Nephron (organoid): ENCODE results near the gene WDR38.

ENCODE experiments used
- H3K27ac Mint-ChIP-seq, 3 experiments: 2 replicates each; pipeline ENCODE4 v1.8.0; 2020; ENCODE audit warnings: mixed read lengths in 3 of 3, mild to moderate bottlenecking in 2 of 3, moderate library complexity in 1 of 3
- H3K27me3 Mint-ChIP-seq: 2 replicates; pipeline ENCODE4 v1.8.0; 2021; ENCODE audit warnings: low read depth, mild to moderate bottlenecking, moderate library complexity, mixed read lengths
- H3K36me3 Mint-ChIP-seq: 2 replicates; pipeline ENCODE4 v1.8.0; 2020; ENCODE audit warnings: low read depth, mixed read lengths
- H3K4me1 Mint-ChIP-seq: 2 replicates; pipeline ENCODE4 v1.8.0; 2020; ENCODE audit warnings: mixed read lengths
- H3K4me3 Mint-ChIP-seq, 3 experiments: 2 replicates each; pipeline ENCODE4 v1.8.0; 2020; ENCODE audit warnings: mild to moderate bottlenecking in 3 of 3, mixed read lengths in 3 of 3, moderate library complexity in 2 of 3
- H3K9me3 Mint-ChIP-seq: 2 replicates; pipeline ENCODE4 v1.8.0; 2020; ENCODE audit warnings: mixed read lengths
- TF ChIP-seq, protein P1 (sequence below), 3 experiments: fragments of 200-600 bp; sonication (generic); IDR thresholded peaks; one replicate each; pipeline ENCODE4 v1.5.0; 2021; ENCODE audit warnings: antibody characterized with exemption in 3 of 3; ENCODE audit not compliant: unreplicated experiment in 3 of 3

Gene WDR38

DNA sequence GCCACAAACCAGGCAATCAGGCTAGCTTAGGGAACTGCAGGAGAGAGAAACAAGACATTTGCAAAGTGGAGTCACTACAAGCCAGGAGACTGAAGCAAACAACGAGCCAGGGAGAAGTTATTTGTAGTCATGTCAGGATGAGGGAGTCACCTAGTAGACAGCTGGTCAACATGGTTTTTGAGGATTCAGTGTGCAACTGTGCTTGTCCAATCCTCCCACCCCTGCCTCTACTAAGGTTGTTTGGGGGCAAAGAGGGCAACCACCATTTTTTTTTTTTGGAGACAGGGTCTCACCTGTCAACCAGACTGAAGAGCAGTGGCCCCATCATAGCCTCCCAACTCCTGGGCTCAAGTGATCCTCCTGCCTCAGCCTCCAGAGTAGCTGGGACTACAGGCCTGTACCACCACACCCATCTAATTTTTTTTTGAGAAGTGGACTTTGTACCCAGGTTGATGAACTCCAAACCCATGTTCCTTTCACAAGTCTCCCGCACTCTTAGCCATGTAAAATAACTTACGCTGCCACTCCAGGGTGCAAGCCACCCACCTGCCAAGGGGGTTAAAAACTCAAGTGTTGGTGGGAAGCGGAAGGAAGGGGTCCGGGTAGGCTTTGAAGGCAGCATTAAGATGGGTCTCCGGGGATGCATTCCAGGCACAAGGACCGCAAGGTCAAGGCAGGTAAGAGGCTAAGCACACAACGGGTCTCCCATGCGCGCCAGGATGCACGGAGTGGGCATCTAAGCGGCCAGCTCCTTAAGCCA, 7.5 kb downstream of the WDR38 start:
- peaks cover 32% of the 10 kb centered on the region for H3K36me3 Mint-ChIP-seq
- H3K4me3 Mint-ChIP-seq: peak overlapping the region; percentile 88 to 94 (median 92)
- TF ChIP-seq, protein P1, sequence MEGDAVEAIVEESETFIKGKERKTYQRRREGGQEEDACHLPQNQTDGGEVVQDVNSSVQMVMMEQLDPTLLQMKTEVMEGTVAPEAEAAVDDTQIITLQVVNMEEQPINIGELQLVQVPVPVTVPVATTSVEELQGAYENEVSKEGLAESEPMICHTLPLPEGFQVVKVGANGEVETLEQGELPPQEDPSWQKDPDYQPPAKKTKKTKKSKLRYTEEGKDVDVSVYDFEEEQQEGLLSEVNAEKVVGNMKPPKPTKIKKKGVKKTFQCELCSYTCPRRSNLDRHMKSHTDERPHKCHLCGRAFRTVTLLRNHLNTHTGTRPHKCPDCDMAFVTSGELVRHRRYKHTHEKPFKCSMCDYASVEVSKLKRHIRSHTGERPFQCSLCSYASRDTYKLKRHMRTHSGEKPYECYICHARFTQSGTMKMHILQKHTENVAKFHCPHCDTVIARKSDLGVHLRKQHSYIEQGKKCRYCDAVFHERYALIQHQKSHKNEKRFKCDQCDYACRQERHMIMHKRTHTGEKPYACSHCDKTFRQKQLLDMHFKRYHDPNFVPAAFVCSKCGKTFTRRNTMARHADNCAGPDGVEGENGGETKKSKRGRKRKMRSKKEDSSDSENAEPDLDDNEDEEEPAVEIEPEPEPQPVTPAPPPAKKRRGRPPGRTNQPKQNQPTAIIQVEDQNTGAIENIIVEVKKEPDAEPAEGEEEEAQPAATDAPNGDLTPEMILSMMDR (IDR thresholded peaks at IDR 0.05; ENCODE audit: unreplicated experiment in 3 of 3): no peak
- H3K9me3 Mint-ChIP-seq: no peaks in the 10 kb centered on the region
- H3K27ac Mint-ChIP-seq: peak overlapping the region; percentile 96 to 98 (median 98)
- H3K4me1 Mint-ChIP-seq: peaks cover 32% of the 10 kb centered on the region
- no peaks in the 10 kb centered on the region for H3K27me3 Mint-ChIP-seq

DNA sequence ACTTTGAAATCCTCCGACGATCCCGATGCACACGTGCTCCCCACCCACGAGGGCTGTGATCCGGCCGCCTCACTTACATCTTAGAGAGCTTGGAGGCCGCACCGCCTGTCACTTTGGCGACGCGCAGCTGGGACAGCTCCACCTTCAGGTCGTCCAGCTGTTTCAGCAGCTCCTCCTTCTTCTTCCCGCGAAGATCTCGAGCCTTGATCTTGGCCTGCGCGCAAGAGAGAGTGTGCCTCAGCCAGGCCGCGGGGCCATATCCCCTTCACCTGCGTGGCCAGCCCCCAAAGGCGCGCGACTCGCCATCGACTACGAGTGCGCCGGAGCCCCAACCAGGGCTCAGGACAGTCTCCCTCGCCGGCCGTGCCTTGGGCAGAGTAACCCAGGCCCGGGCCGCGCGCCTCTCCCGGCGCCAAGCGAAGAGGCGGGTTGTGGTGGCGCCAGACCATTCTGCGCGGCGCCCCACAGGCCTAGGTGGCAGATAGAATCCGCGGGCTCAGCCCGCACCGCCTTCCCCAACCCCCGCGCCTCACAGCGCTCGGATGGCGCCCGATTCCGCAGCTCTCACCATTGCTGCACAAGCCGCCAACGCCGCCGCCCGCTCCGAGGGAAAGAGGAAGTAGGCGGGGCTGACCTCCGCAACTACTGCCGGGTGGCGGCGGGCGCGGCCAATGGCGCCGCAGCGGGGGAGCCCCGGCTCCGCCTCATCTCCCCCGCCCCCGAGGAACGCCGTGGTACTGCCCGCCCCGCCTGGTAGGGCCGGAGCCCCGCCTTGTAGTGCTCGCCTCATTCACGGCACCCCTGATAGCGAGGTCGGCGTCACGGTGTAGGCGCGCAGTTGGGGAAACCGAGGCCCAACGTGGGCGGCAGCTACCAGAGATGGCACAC, 8.3 kb downstream of the WDR38 start, which contains the start of the genes ARPC5L and RPL35:
TSS of gene ARPC5L (plus strand) at position 789 of the 888 bp plus-strand sequence. CDS start 7,161 bp downstream, outside the sequence.
TSS of gene RPL35 (minus strand) at position 616 of the 888 bp plus-strand sequence. CDS start at position 571, 45 bp downstream.
- Mint-ChIP-seq H3K36me3 (peaks cover 32% of the 10 kb centered on the region), H3K4me3 (peak within 1 kb of the TSS; percentile 88 to 94 (median 92))

GRCh38 chr9:124863371-124863871, 10.2 kb downstream of the WDR38 start:
- TF ChIP-seq, protein P1 (IDR thresholded peaks at IDR 0.05; ENCODE audit: unreplicated experiment in 3 of 3): no peak
- peak overlapping the region; percentile 64 to 88 (median 79) for H3K4me3 Mint-ChIP-seq
- no peaks in the 10 kb centered on the region for H3K27me3 Mint-ChIP-seq
- H3K36me3 Mint-ChIP-seq: peaks cover 26% of the 10 kb centered on the region
- H3K9me3 Mint-ChIP-seq: no peaks in the 10 kb centered on the region
- peak overlapping the region; percentile 54 to 91 (median 82) for H3K27ac Mint-ChIP-seq
- peaks cover 38% of the 10 kb centered on the region for H3K4me1 Mint-ChIP-seq

More for the DNA sequence above, 8.3 kb downstream of the WDR38 start, which contains the start of the genes ARPC5L and RPL35:
- Mint-ChIP-seq H3K4me1 (peaks cover 32% of the 10 kb centered on the region), H3K27ac (peak within 1 kb of the TSS; percentile 96 to 98 (median 98)), H3K9me3 (no peaks in the 10 kb centered on the region), H3K27me3 (no peaks in the 10 kb centered on the region)
- TF ChIP-seq, protein P1 (IDR thresholded peaks at IDR 0.05; ENCODE audit: unreplicated experiment in 3 of 3): peak in 1 of 3 experiments; percentile 41

- no peaks in the 10 kb centered on the region for H3K27me3 Mint-ChIP-seq
- H3K27ac Mint-ChIP-seq: peak overlapping the region; percentile 89 to 98 (median 96)
- TF ChIP-seq, protein P1 (IDR thresholded peaks at IDR 0.05; ENCODE audit: unreplicated experiment in 3 of 3): no peak
- H3K36me3 Mint-ChIP-seq: peaks cover 11% of the 10 kb centered on the region
- peak overlapping the region; percentile 96 to 97 (median 96) for H3K4me3 Mint-ChIP-seq
- no peaks in the 10 kb centered on the region for H3K9me3 Mint-ChIP-seq
- H3K4me1 Mint-ChIP-seq: peaks cover 34% of the 10 kb centered on the region
Observed at GRCh38 chr9:124868511-124869465, 15.5 kb downstream of the WDR38 start.

- TF ChIP-seq, protein P1 (IDR thresholded peaks at IDR 0.05; ENCODE audit: unreplicated experiment in 3 of 3): no peak
- H3K4me3 Mint-ChIP-seq: peak overlapping the region; percentile 96 to 97 (median 96)
- peaks cover 14% of the 10 kb centered on the region for H3K36me3 Mint-ChIP-seq
- no peaks in the 10 kb centered on the region for H3K9me3 Mint-ChIP-seq
- peaks cover 34% of the 10 kb centered on the region for H3K4me1 Mint-ChIP-seq
- H3K27ac Mint-ChIP-seq: peak overlapping the region; percentile 85 to 96 (median 96)
- H3K27me3 Mint-ChIP-seq: no peaks in the 10 kb centered on the region
Observed at GRCh38 chr9:124869466-124869985, 16.3 kb downstream of the WDR38 start.
